Mesenteric fat pad (tissue), 1 donor: Measurements from ENCODE around the gene CXADR. TPM values are rescaled to one million over a fixed set of nuclear protein-coding genes. Genes with fewer than 3 reads are reported as not detected.
"Not testable (repeated sequence)": the region's sequence is repeated elsewhere in the genome, so short reads cannot be mapped to it uniquely, and the experiment has no call there.

Experiments used
- DNase-seq: peaks from one replicate; pipeline ENCODE4 v3.0.0-alpha.2; 2020; ENCODE audit warnings: low spot score
- total RNA-seq: library from RNA; stranded (reverse); fragmentation: NEBNext Ultra II Directional; extraction: Animal tissue kit (Norgen Biotek cat#: 25700); gene quantifications from one replicate; pipeline ENCODE4 v1.2.1, GENCODE V29; 2021
- donor health status: DM: yes; HTN: yes; CAD: no.

Gene CXADR
- total RNA-seq, 1 donor from 2014 or later = 0.74 TPM

DNA sequence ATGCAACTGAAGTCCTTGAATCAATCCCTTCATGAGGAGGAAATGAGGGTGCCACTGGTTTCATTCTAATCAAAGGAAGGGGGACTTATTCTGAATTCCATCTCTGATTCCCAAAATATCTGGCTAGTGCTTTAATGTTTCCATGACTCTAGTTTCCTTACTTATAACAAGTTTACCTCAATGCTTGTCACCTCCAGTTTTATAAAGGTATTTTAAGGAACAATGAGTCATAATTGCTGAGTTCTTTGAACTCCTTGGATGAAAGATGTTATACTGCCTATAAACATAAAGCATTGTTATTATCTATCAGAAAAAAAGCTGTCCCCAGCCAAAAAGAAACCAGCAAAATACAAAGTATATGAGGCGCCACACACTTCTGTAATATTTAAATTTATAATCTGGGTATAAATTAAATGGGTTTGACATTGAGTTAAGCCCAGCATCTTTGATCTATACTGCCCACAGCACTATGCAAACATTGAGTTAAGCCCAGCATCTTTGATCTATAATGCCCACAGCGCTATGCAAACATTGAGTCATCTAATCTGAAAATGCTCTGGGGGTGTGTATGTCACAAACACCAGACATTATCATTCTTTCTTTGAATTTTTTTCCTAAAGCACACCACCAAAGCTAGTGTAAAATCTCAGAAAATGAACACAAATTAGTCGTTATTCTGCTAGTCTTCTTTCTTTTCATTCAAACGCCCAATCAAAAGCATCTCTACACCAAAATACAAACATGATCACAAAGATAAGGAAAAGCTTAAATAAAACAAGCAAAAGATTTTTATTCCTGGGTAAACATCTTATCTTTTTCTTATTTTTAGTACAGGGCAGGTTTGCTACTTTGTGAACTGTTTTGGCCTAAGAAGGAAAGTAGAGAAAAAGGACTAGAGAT, 11.5 kb upstream of the CXADR start:
- no peak for DNase-seq

DNA sequence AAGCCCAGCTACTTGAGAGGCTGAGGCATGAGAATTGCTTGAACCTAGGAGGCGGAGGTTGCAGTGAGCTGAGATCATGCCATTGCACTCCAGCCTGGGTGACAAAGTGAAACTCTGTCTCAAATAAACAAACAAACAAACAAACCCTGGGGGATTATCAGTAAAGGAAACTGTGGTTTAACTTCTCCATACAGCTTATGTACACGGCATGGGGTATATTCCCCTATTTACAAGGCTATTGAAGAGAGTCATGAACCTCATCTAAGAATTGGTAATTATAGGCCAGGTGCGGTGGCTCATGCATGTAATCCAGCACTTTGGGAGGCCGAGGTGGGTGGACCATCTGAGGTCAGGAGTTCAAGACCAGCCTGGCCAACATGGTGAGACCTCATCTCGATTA, 9.9 kb upstream of the CXADR start:
- DNase-seq = not testable (repeated sequence)

DNA sequence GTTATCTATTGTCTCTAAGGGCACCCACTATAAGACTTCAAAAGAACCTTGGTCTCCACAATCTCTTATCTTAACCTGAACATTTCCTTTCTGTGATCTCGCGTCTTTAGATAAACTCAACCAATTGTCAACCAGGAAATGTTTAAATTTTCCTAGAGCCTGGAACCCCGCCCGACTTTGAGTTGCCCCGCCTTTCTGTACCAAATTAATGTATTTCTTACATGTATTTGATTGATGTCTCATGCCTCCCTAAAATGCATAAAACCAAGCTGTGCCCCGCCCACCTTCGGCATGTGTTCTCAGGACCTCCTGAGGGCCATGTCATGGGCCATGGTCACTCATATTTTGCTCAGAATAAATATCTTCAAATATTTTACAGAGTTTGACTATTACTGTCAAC, 5.9 kb upstream of the CXADR start:
- no peak for DNase-seq

DNA sequence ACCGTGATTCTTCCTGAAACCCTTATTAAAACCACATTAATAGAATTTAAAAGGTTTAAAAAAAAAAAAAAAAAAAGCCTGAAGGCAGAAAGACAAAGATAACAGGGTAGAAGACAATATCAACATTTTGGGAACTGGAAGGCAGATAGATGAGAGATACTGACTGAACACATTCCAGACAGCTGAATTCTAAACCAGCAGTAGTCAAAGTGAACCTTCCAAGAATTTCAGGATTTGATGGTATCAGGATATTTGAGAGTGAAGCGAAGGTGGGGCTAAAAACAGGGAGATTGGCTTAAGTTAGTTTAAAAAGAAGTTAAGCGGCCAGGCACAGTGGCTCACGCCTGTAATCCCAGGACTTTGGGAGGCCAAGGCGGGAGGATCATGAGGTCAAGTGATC, 5.3 kb upstream of the CXADR start:
- DNase-seq = no peak

DNA sequence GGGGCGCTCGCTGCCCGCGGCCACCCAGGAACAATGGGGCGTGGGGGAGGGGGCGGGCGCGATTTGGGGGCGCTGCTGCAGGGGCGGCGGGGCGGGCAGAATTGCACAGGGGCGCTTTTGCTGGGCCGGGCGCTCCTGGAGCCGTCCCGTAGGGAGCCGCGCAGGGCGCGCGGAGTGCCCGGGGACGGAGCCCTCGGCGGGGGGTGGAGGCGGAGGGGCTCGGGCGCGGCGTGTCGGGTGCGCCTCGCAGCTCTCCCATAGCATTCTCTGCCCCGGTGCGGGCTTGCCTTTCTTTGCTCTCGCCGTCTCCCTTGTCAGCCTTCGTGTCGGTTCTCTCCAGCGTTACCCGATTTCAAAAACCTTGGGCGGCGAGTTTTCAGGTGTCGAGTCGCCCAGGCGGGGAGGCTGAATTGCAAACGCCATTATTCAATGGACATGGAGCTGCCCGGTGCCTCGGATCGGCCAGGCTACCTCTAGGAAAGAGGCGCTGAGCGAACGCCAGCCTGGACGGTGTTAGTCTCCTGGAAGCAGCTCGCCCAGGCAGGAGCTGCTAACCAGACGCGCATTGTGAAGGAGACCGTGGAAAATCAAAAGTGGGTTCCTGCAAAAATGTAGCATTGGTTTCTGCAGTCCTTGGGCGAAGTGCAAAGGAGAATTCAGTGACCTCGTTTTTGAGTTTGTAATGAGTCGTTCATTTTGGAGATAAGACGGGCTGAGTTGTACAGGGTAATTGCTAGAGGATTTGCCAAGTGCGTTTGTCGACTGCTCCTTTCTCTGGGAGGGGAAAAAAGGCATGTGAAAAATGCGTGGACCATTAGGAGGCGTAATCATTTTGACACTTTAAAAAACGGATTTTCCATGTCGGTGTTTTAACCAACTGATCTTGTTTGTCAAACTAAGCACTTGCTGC, 626 bp downstream of the CXADR start:
- no peak for DNase-seq

DNA sequence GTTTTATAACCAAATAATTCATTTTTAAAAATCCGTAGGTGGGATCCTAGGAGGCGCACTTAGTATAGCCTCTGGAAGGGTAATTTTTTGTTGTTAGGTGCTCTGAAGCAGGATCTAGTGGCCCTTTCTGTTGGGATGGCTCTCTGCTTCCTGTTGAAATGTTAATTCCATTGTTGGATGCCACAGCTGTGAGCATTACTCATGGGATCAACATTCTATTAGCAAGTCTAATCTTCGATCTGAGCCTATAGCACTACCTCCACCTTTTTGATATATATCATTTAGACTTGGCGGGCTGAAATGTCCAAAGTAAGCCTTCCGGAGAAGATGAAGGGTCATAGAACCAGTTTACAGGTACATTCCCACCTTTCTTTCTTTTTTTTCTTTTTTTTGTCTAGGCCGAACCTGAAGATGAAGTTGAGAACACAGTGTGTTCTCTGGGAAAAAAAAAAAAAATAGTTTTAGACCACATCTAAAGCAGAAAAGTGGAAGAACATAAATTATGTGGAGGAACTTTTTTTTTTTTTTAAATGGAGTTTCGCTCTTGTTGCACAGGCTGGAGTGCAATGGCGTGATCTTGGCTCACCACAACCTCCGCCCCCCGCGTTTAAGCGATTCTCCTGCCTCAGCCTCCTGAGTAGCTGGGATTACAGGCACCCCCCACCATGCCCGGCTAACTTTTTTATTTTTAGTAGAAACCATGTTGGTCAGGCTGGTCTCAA, 1.4 kb downstream of the CXADR start:
- no peak for DNase-seq

DNA sequence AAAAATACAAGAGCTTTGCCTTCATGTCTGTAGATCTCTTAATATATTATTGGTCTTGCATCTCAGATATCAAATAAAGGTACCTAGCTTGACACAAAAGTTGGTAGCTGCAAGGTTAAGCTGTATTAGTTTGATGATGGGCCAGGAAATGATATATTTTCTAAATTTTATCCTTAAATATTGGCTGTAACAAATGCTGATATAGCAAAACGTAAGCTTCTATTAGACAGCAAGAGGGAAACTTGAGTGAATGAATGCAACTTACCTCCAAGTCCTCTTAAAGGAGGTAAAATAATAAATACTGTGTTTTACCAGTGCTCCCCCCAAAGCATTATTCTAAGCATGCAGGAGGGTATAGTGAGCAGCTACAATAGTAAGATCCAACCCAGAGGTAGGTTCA, 4.2 kb downstream of the CXADR start:
- not testable (repeated sequence) for DNase-seq

DNA sequence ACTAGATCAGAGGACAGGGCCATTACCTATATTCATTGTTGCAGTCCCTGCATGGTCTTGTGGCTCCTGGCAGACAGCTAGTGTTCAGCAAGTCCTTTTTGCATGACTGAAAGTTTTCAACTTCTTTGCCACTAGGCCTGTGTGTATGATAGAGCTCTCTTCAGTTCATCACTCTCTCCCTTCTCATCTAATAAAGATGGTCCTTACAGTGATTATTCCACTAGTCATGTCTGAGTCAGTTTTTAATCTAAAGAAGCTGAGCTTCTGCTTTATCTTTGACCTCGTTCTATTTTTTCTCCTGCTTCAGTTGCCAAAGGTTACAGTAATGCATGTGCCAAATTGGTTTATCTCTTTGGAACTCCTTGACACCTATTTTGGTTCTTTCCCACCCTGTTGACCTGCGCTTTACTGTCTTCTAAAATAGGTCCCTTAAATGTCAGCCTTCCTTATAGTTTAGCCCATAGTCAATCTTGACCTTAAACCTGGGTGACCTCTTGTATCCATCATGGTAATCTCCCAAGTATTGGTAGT, 6.4 kb downstream of the CXADR start:
- no peak for DNase-seq

DNA sequence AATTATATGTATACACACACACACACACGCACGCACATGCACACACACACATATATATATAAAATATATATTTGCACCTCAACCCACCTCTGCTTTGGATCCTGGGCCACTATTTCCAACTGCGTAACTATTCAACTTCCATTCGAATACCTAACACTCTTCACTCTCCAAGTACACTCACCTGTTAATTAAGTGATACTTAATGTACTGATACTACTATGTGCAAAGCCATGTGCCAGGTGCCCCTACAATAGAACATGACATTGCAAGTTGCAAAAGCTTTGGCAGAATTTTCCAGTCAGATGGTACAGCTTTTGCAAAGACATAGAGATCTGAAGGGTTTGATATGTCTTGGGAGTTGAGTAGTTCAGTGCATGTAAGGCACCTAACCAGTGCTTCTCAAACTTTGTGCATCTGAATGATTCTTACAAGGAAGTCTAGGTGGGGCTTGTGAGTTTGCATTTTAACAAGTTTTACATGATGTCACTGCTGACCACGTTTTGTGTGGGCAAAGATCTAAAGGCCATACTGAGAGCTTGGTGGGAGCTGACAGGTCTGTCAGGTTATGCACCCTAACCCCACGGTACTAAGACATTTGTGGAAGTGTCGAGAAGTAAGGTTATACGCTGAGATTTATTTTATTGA, 7.2 kb downstream of the CXADR start:
- DNase-seq = no peak

DNA sequence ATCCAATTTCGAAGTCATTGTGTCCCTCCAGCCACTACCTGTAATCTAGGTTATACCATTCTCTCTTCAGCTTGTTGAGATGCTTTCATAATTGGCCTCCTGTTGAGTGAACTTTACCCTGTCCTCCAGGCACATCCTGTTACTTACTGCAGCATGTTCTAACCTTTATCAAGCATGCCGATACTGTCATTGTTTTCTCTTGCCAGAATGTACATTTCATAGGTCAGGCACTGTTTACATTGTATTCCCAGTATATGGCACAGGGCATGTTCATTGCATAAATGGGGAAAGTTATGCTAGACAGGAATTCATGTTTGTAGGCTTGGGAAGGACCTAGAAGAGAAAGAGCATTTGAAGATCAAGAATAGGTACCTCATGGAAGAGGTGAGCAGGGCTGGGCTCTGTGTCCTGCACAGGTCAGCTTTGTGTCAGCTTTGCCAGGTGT, 10.2 kb downstream of the CXADR start:
- DNase-seq = no peak

DNA sequence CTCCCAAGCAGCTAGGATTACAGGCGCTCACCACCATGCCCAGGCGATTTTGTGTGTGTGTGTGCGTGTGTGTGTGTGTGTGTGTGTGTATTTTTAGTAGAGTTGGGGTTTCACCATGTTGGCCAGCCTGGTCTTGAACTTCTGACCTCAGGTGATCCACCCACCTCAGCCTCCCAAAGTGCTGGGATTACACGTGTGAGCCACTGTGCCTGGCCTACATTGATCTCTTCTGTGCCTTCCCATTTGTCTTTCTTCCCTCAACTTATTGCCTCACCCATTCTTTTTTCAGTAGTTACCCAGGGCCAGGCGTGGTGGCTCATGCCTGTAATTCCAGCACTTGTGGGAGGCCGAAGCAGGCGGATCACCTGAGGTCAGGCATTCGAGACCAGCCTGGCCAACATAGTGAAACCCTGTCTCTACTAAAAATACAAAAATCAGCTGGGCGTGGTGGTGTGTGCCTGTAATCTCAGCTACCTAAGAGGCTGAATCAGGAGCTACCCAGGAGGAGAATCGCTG, 11.2 kb downstream of the CXADR start:
- not testable (repeated sequence) for DNase-seq

DNA sequence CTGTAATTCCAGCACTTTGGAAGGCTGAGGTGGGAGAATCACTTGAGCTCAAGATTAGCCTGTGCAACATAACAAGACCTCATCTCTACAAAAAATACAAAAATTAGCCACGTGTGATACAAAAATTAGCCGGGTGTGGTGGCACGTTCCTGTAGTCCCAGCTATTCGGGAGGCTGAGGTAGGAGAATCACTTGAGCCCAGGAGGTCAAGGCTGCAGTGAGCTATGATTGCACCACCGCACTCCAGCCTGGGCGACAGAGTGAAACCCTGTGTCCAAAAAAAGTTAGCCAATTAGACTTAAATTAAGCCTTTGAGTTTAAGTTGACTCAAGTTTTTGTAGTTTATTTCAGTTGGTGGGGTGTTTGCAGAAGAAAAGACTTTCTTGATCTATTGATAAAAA, 11.8 kb downstream of the CXADR start:
- DNase-seq = no peak

DNA sequence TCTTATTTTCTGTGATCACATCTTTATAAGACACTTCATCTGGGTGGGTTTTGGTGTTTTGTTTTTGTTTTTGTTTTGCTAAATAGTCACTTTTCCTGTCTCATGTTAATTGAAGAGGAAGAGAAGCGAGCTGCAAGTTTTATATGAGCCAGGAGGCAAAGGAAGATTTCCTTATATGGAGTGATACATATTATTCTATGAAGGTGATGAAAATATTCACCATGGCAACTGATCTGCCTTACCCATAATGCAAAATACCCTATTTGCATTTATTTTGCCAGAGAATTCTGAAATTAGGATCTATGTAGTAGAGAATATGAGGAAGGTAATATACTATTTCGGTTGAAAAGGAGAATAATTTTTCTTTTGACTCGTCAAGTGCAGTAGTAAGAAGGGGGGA, 13.9 kb downstream of the CXADR start:
- DNase-seq = no peak

DNA sequence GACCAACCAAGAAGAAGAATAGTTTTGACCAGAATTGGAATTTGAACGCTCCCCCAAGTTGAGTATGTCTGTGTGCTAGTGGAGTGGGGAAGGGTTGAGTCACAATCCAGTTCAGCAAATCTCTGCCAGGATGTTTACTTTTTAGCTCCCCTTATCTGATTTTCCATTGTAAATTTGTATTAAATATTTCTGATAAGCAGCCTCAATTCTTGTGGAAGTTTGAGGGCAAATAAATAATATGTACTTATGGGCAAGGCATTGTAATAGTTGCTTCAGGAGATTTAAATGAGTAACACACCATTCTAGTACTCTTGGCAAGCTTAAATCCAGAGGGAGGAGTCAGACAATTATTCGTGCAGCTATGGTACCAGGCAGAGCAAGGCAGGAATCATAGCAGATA, 14.4 kb downstream of the CXADR start:
- no peak for DNase-seq

DNA sequence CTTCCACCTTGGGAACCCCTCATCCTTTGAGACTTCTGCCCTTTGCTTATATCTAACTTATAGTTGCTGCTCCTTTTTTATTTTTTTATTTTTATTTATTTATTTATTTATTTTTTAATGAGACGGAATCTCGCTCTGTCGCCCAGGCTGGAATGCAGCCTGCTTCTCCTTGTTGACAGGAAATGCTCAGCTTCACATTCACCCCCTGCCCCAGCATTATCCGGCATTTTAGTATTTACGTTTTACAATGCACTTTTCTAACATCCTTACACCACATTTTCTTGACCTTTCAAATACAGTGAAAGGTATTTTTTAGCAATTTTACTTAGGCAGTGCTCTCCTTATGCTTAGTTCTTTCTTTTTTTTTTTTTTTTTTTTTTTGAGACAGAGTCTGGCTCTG, 14.9 kb downstream of the CXADR start:
- no peak for DNase-seq

DNA sequence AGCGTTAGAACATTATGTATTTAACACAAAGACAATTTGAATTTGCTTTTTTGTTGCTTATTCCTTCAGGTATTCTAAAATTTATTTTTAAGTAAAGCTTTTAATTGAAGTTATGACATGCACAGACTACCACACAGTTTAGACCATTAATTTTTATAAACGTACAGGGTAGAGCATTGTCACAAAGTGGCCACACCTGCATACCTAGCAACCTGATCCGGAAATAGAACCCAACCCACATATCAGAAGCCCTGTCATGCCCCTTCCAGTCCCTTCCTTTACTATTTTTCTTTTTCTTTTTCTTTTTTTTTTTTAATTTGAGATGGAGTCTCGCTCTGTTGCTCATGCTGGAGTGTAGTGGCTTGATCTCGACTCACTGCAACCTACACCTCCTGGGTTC, 16.8 kb downstream of the CXADR start:
- no peak for DNase-seq

DNA sequence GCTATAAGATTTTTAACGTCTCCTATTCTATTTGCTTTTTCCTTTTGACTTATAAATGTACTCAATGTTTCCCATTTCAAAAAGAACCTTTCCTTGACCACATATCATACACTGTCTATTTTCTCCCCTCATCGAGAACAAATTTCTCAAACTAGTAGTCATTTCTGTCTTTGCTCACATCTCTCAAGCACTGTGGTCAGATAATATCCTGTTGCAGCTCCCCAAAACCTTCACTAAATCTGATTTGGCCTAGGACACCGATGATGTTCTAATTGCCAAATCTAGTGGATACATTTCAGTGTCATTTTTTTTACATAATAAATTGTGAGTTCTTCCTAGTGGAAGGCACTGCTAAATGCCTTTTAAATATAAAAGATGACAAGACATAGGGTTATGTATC, 19.4 kb downstream of the CXADR start:
- DNase-seq = no peak

DNA sequence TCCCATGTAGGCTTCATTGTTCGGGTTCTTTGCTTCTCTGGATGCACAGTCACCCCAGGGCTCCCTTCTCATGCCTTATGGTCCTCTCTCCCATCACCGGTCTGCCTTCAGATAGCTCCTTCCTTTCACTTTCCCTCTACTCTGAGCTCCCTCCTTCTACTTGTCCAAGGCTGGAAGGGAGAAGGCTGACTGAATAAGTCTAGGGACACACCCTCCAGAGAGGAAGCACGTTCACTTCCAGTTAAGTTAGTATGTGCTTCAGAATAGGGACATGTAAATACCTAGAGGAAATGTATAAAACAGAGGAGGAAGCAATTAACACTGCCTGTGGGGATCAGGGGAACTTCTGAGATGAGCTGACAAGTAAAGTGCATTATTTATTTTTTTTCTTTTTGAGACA, 23.5 kb downstream of the CXADR start:
- no peak for DNase-seq

DNA sequence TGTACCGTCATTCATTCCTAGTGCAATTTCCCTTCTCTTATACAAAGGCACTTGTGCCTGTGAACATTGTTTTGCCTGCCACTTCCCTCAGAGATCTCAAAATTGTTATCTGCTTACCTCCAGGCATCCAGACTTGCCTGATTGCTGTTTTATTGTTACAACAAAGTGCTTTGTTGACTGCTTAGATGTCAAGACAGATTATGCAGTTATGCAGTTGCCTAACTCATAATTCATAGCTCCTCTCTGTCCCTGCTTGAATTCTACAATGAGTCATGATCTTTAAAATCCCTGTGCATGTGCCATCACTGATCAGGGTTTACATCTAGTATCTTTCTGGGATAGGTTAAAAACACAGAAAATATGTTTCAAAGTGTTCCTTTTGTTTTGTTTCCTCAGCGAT, 24.5 kb downstream of the CXADR start:
- DNase-seq = no peak

DNA sequence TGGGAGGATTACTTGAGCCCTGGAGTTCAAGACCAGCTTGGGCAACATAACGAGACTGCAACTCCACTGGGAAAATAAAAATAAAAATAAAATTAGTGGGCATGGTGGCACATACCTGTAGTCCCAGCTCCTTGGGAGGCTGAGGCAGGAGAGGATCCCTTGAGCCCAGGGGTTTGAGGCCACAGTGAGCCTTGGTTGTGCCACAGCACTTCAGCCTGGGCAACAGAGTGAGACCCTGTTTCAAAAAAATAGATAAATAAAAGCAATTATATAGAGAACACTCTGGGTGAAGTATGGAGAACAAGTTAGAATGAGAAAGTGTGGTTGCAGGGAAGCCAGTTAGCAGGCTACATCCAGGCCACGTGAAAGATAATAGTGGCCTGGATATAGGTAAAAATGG, 25.7 kb downstream of the CXADR start:
- DNase-seq = no peak

DNA sequence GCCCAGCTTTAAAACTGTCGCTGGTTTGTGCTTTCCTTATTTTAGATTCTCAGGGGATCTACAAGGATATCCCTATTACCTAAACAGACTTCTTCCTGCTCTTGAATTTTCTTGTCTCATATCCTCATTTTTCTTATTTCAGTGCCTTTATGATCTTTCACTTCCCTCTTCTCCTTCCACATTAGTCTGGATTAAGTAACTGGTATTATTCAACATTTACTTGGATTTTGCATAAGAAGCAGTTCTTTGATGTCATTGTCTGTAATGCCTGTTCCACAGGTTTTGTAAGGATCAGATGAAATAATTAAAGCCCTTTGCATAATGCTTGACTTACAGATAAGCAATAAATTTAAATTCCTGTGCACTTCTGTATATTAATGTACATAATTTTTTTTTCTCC, 26.5 kb downstream of the CXADR start:
- no peak for DNase-seq
